HG03159 (cell line): Measurements from ENCODE around the gene RNF175.

Experiments used
- ATAC-seq: cut with Tn5 transposase; IDR thresholded peaks from one replicate; pipeline ENCODE4 v1.9.1; 2021; ENCODE audit warnings: mild to moderate bottlenecking, moderate library complexity; ENCODE audit not compliant: unreplicated experiment

RNF175 gene

DNA sequence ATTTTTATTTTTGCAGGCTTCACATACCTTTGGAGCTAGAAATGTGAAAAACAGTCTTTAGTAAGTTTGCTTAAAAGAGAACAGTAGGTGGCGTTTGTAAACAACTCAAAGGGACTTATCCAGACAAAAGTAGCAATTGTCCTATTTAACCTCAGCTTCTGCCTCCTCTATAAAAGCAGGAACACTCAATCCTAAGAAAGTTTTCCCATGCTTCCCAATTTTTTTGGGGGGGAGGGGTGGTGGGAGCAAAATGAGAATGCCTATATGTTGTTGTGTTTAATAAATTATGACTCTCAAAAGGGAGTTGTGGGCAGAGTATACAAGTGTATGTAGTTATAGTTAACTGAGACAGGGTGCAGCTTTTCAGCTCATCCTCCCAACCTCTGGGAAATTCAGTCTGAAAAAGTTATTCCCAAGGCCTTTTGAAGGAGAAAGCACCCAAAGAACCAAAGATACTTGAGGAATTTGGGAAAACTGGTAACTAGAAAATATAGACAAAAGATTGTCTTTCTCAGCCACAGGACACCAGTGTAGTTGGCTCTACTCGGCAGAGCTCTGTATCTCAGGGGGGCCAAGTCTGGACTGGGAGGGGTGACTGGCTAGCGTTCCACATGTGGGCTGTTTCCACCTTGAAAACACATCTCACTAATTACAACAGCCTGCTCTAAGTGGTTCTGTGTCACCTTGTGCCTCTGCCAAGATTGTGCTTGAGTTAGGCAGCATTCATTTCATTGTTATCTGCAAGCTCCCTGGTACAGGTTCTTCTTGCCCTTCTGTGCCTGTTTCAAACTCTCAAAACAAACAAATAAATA is 26.3 kb upstream of the RNF175 start:
- no peak for ATAC-seq

DNA sequence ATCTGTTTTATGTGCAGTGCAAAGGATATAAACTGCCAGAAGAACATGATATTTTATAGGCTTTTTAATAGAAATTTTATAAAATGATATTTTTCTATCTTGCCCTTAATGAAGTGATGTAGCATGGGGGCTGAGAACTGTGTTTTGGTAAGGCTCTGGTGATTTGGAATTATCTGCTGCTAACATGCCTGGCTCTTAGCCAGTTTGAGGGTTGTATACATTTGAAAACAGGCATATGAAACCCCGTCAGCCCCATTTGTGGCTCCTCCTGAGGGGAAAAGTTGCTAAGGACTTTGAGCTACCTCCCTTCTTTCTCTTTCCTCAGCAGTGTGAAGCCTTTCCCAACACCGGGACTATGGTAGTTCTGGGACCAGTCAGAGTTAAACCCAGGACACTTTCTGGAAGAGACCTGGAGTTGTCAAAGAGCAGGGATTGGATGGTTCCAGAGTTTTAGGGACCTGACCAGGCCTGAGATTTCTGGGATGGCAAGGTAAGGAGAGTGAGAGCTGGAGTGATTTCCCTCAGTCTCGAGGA is 24.4 kb upstream of the RNF175 start:
- ATAC-seq = no peak

DNA sequence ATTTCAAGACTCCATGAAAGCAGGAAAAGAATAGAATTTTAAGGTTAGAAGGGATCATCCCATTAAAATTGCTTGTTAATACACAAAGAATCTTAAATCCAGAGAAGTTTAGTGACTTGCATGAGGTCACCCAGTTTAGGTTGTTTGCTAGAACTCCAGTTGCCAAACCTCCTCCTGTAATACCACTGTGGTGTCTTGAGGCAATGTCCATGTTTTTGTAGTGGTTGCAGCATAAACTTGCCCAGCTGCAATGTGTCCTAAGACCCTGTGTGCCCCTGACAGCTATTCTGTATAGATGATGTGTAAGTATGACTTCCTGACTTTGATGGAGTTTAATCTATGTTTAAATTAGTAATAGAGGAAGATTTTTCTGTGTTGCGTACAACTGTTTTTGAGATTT is 22.8 kb upstream of the RNF175 start:
- no peak for ATAC-seq

DNA sequence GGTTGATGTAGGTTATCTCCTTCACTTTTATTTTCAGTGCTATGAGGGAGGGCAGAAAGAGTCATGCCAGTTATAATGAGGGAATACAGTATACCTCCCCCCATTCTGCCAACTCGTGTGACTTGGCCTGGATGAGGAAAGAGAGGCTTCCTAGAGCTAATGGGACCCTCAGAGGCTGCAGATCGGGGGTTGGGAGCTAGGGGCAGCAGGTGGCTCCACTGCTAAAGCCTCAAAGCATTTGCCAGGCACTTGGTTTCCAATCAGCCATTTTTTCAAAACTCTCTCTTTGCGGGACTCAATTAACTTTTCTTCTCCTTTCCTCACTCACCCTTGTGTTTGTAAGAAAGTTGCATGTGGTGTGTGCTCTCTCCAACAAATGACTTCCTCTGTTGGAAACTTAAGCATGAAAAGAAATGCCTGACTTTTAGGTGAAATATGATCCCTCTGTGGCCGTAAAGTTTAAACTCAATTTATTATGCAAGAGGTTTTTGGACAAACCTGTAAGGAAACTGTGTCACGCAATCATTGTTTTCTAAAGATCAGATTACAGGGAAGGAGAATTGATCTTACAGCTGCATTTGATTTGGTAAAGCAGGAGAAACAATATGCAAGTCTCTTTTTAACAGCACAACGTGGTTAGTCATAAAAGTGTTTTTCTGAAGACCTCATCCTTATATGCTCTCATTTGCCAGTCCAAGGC is 22.0 kb upstream of the RNF175 start:
- ATAC-seq = no peak

DNA sequence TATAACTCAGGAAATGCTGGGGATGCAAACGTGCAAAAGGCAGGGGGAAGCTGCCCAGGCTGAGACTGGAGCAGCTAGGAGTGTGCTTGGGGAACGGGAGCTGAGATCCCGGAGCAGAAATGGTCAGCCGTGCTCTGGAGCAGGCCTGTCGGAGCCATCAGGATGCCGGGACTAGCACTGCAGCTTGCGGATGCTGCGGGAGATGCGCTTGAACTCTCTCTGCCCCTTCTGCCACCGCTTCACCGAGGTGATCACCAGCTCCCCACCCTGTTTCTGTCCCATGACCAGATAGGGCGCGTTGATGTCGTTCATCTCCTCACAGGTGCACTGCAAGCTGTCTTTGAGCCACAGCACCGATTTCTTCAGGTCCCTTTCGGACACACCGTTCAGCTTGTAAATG is 21.5 kb upstream of the RNF175 start:
- peak; percentile 4 for ATAC-seq

DNA sequence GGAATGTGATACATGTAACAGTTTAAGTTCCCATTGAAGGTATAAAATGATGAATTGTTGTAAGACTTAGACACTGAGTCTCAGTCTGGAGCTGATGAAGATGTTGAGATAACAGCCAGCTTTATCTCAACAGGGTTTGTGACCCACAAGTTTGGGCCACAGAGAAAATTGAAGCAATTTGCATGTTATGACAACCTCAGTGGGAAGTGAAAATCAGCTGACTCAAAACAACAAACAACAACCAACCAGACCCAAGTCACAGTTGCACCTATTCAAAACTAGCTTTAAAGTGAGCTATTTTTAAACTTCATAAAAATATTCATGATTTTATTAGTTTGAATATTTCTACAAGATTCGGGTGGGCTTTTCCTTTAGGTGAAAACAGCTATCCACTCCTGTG is 21.1 kb upstream of the RNF175 start:
- peak; percentile 80 for ATAC-seq

DNA sequence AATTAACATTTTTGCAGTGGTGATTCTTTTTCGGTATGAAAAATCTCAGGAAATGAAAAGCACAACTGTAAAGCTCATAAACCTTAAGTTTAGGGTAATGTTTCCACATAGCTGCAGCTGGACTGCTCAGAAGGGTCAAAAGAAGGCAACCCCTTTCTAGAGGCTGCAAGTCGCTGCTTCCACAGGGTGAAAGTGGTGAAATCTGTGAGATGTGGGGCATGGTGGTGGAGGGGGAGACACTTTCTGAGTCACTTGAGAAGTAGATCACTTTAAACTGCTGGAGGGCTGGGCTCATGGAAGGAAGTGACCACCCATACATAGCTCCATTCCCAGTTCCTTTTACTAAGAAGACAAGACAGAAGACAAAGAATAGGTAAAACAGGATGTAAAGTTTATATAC is 20.4 kb upstream of the RNF175 start:
- ATAC-seq = no peak

DNA sequence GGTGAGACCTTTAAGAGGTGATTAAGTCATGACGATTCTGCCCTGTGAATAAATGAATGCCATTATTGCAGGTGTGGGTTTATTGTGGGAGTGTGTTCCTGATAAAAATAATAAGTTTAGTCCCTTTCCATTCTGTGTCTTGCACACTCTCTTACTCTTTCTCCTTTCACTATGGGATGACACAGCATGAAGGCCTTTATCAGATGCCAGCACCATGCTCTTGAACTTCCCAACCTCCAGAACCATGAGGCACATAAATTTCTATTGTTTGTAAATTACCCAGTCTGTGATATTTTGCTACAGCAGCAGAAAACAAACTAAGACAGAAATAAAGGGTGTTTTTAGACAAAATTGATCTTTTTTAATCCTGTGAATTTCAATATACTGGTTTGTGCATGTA is 18.6 kb upstream of the RNF175 start:
- no peak for ATAC-seq

DNA sequence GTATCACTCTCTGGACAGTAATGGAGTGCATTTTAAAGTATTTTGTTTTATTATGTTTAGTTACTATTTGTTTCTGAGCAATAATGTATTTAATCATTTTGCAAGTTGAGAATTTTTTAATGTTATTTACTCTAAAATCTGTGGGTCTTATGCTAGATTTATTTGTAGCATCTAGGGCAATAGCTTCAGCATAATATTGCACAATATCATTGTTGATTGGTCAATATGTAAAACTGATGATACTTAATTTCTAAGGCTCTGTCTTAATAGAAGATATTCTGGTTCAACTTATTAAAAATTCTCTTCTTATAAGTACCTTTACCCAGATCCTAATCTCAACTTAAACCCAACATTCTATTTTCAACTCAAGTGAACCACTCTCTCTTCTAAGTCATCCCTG is 17.6 kb upstream of the RNF175 start:
- no peak for ATAC-seq

DNA sequence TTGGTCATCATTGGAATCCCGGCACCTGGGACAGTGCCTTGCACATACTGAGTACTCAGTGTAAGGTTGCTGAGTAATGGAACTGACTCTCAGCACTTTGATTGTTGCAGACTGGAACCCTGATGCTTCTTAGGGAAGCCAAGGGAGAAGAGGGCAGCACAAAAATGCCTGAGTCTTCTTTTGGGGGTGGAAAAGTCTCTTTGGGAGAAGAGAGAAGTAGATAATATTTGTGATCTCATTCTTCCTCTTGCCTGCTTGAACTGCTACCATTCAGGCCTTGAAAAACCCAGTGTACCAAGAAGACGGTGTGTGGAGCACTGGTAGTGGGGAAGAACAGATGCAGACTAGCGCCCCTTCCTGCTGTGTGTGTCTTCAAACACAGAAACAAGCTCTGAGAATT is 16.8 kb upstream of the RNF175 start:
- ATAC-seq = no peak

DNA sequence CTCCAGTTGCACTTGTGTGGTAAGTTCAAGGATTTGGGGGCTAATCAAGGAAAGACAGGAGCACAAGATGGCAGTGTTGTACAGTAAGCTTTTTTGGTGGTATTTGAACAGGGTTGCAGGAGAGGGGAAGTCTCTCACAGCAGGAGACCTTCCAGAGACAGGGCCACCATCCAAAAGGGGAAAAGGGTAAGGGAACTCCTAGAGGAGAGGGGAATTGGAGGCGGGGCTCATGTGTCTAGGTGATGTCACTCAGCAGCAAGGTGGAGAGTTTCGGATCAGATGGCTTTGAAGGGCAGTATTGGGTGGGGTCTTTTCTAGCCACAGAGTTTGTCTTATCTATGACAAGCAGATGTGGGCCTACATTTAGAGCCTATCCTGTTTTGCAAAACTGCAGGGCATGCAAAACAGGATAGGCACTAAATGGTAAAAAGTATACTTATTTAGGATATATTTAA is 13.4 kb upstream of the RNF175 start:
- no peak for ATAC-seq

DNA sequence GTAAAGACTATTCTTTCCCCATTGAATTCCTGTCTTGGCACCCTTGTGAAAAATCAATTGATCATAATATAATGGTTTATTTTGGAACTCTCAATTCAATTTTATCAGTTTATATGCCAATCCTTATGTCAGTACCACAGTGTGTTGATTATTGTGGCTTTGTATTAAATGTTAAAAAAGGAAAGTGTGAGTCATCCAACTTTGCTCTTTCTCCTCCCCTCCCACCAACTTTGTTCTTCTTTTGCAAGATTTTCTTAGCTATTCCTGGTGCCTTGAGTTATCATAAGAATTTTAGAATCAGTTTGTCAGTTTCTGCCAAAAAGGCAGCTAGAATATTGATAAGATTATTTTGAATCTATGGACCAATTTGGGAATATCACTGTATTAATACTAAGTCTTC is 11.2 kb upstream of the RNF175 start:
- ATAC-seq = no peak

DNA sequence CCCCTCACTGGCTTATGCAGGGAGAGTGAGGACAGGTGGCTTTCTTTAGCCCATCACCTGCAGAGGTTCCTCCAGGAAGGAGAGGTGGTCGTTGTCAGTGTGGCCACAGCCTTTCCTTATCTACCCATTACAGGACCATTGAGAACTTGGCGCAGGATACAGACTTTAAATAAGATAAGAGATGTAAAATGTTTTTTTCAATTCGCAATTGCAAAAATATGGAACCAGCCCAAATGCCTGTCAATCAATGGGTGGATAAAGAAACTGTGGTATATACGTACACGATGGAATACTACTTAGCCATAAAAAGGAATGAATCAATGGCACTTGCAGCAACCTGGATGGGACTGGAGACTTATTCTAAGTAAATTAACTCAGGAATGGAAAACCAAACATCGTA is 6.9 kb upstream of the RNF175 start:
- no peak for ATAC-seq

DNA sequence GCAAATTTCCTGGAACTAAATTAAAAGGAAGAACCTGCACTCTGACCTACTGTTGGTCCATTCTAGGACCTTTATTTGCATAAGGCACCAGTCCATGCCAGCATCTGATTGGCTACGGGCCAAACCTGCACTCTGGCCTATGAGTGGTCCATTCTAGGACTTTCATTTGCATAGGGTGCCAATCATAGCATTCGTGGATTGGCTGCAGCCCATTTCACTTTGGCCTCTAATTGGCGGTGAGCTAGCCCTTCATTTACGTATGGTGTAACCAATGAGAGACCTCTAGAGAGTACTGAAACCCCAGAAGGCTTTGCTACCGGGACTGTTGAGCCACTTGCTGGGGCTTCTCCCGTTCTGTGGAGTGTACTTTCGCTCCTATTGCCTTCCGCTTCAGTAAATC is 6.1 kb upstream of the RNF175 start:
- no peak for ATAC-seq

DNA sequence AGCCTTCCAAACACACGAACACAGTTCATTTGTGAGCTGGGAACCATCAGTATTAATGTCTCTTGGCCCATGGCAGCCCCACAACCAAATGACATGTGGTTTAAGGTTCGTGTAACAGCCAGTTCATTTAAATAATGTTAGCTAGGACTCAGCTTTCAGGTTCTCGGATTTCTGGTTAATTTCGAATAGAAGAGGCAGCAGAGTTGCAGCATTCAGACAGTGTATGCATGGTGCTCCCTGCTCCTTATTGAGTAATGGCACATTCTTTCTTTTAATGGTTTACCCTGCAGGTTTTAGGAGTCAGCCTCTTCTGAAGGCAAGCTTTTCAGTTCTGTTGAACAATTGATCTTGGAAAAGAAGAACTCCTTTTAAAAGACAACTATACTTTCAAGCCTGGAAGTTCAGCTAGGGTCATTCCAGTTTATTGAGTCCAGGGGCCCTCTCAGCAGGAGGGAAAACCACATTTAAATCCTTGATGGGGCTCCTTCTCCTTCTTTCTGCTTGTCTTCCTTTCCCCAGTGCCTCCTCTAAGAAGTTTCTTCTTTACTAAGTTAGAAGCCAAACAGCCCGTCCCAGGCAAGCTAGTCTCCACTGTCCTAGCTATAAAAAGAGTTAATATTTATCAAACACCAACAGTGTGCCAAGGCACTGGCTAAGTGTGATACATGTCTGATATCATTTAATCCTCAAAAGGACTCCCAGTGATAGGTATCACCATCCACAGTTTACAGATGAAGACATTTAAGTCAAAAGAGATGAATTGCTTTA is 5.0 kb upstream of the RNF175 start:
- no peak for ATAC-seq

DNA sequence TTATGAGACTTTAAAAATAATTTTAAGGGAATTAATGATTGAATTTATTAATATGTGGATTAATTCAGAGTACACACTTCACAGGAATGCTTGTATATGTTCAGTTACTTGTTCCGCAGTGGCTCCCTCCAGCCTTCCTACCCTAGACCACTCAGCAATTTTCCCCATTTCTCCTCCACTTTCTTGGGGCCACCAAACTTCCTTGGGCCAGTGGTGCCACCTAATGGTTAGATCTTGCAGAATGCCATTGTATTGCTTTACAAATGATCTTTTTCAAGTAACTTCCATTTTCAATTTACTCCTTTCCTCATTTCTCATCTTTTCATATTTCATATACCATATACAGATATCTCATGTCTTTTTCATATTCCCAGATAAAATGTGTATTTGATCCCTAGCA is 3.6 kb upstream of the RNF175 start:
- no peak for ATAC-seq

DNA sequence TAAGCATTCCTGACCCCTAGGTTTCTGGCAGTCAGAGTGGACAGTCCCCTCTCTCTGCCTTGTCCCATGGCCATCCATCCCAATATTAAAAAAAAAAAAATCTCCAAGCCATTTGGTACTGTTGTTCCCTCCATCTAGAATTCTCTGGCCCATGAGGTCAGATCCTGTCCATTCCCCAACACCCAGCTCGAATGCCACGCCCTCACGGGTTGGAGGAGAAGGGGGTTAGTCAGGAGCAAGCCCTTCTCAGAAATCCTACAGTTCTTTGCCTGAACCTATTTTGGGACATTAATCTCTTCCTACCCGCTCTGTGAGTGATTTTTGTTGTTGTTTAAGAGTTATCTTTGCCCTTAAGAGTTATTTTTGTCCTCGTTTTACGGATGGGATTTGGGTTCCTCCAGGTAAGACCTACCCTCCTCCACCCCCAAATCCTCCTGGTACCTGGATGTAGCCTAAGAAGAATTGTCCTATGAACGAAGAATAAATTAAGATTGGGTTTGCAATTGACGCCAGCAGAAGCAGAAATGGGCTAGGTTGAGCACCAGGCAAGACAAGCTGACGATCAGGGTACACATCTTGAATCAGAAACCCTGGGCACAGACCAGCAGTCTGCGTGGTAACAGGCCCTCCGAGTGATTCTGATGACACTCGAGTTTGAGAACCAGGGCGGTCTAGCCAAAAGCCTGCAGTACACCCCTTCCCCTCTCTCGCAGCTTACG is 977 bp downstream of the RNF175 start:
- no peak for ATAC-seq

DNA sequence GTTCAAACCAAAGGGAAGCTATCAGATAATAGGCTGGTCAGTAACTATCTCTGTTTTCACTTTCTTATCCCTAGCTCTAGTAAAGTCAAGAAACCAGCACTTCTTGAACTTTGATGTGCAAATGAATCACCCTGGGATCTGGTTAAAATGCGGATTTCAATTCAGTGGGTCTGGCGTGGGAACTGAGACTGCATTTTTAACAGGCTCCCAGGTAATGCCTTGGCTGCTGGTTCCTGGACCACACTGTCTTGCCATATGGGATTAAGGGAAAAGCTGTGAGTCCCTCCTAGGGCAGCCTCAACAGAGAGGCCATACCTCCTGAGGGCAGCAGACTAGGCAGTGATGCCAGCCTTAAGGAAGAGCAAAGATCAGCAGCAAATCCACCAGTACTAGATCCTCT is 1.7 kb downstream of the RNF175 start:
- ATAC-seq = no peak

DNA sequence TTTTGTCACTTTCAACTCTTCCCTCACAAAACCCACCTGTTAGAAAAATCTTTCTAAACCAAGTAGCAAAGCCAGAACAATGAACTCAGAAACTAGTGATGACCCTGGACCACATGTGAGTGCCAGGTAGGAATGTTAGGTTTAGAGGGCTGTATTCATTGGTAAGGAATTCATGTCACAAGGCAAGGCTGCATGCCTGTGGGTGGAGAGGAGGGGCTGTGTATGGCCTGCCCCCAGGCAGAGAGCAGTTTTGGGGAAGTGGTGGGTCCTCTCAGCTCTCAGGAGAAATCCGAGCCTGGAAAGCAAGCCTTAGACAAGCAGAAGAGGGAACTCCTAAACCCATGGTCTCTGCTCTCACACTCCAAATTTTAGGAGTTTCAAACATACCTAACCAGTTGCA is 2.4 kb downstream of the RNF175 start:
- ATAC-seq = no peak

DNA sequence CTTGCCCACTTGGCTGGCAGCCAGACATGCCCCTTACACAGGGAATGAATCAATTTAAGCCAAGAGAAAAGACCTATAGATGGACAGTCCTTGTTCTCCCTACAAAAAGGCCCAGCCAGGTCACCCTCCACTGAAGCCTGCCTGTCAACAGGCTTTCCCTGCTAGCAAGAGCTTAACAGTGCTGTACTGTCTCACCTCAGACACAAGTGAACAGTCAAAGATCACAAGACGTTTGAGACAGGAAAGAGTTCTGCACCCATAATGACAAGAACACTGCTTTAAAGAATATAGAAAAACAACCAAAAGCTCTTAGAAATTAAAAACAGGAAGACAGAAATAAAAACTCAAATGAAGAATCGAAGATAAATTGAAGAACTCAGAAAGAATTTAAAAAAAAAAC is 4.6 kb downstream of the RNF175 start:
- no peak for ATAC-seq
